Upper lobe of left lung (tissue), 4 donors: ENCODE measurements around the gene LBX1.

Experiments used
- EP300 ChIP-seq, 4 donors: sonication (generic); formaldehyde crosslinking; IDR thresholded peaks; one replicate each; pipeline ENCODE4 v1.5.1; 2017; ENCODE audit warnings: antibody characterized with exemption in 4 of 4, control low read depth in 2 of 4
- POLR2A ChIP-seq, 4 donors: fragments of 450-650 bp; IDR thresholded peaks; one replicate each; pipeline ENCODE4 v1.5.1; 2016 to 2017; ENCODE audit warnings: antibody characterized with exemption in 4 of 4, mild to moderate bottlenecking in 2 of 4
- POLR2AphosphoS5 ChIP-seq, 2 donors: sonication (generic); formaldehyde crosslinking; IDR thresholded peaks; one replicate each; pipeline ENCODE4 v1.5.1; 2017; ENCODE audit warnings: antibody characterized with exemption in 2 of 2
- TF ChIP-seq, protein P1 (sequence below), 6 experiments: fragments of 450-650 bp in 4 of 6; fragments of 200-600 bp in 2 of 6; sonication (generic) in 2 of 6; IDR thresholded peaks; one replicate each; pipeline ENCODE4 v1.5.1; 2016 to 2019; ENCODE audit warnings: antibody characterized with exemption in 6 of 6

DNA sequence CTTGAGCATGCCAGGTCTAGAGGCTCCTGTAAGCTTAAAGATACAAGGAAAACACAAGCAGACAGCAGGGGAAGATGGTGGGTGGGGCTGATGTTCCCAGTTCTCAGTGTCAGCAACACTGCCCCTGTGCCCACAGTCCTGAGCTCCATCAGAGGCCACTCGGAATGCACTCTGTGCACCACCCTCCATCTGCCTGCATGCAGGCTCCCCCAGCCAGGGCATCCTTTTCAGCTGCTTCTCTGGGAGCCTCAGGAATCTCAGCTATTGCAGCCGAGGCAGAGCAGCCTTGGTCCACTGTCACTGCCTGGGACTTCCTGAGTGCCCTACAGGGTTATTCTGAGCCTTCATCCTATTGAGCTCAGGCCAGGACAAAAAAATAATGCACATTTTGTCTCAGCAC is 22.2 kb downstream of the LBX1 start:
- TF ChIP-seq, protein P1, sequence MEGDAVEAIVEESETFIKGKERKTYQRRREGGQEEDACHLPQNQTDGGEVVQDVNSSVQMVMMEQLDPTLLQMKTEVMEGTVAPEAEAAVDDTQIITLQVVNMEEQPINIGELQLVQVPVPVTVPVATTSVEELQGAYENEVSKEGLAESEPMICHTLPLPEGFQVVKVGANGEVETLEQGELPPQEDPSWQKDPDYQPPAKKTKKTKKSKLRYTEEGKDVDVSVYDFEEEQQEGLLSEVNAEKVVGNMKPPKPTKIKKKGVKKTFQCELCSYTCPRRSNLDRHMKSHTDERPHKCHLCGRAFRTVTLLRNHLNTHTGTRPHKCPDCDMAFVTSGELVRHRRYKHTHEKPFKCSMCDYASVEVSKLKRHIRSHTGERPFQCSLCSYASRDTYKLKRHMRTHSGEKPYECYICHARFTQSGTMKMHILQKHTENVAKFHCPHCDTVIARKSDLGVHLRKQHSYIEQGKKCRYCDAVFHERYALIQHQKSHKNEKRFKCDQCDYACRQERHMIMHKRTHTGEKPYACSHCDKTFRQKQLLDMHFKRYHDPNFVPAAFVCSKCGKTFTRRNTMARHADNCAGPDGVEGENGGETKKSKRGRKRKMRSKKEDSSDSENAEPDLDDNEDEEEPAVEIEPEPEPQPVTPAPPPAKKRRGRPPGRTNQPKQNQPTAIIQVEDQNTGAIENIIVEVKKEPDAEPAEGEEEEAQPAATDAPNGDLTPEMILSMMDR (IDR thresholded peaks at IDR 0.05) = no peak
- no peak for TF ChIP-seq POLR2AphosphoS5 (IDR thresholded peaks at IDR 0.05)
- no peak for TF ChIP-seq POLR2A (IDR thresholded peaks at IDR 0.05)
- no peak for TF ChIP-seq EP300 (IDR thresholded peaks at IDR 0.05)
